Esophagus muscularis mucosa (tissue), 4 donors: ENCODE results near the gene NUDT3. TPM values are rescaled to one million over a fixed set of nuclear protein-coding genes. Genes with fewer than 3 reads are reported as not detected.

Source experiments
- DNase-seq: peaks from one replicate; pipeline ENCODE4 v3.0.0-alpha.2; 2017; ENCODE audit errors: extremely low spot score
- H3K27ac ChIP-seq, 4 donors: fragments of 200-600 bp; sonication (generic); replicated peaks in 1 of 4; 1 replicate in 3 of 4; 2 replicates in 1 of 4; pipeline ENCODE4 v1.5.1; 2016 to 2019; ENCODE audit warnings: mild to moderate bottlenecking in 1 of 4
- H3K27me3 ChIP-seq, 4 donors: fragments of 200-600 bp; sonication (generic); one replicate each; pipeline versions ENCODE4 v1.5.1 to v1.6.0; 2016 to 2019
- H3K36me3 ChIP-seq, 4 donors: fragments of 200-600 bp; sonication (generic); one replicate each; pipeline ENCODE4 v1.5.1; 2016 to 2019
- H3K4me1 ChIP-seq, 4 donors: fragments of 200-600 bp; sonication (generic); one replicate each; pipeline ENCODE4 v1.5.1; 2016 to 2019
- H3K4me3 ChIP-seq, 4 donors: fragments of 200-600 bp; sonication (generic); 1 replicate in 2 of 4; 2 replicates in 2 of 4; pipeline ENCODE4 v1.5.1; 2016 to 2019; ENCODE audit warnings: mild to moderate bottlenecking in 4 of 4, moderate library complexity in 1 of 4
- H3K9me3 ChIP-seq, 4 donors: fragments of 200-600 bp; sonication (generic); 1 replicate in 3 of 4; 2 replicates in 1 of 4; pipeline ENCODE4 v1.5.1; 2016 to 2019
- EP300 ChIP-seq: sonication (generic); formaldehyde crosslinking; IDR thresholded peaks from one replicate; pipeline ENCODE4 v1.6.1; 2017; ENCODE audit warnings: antibody characterized with exemption
- POLR2A ChIP-seq: fragments of 450-650 bp; IDR thresholded peaks from one replicate; pipeline ENCODE4 v1.6.1; 2017; ENCODE audit warnings: antibody characterized with exemption, moderate library complexity, mild to moderate bottlenecking, low read depth
- POLR2AphosphoS5 ChIP-seq, 2 donors: sonication (generic); formaldehyde crosslinking; IDR thresholded peaks; one replicate each; pipeline ENCODE4 v1.6.1; 2017; ENCODE audit warnings: antibody characterized with exemption in 2 of 2
- WGBS: methylation state at CpG from one replicate; pipeline ENCODE4 v1.1.5; 2018; 5-methylcytosine and 5-hydroxymethylcytosine counted together
- intact Hi-C: fragments of 100-400 bp; cut with DNase I; formaldehyde crosslinking; loops from one replicate; pipeline ENCODE4 v1.15.1; 2023
- total RNA-seq, 4 donors: library from RNA; depleted of rRNA; stranded (reverse); fragments of >200 nt; gene quantifications; one replicate each; pipeline versions ENCODE4 v1.1.0 to v1.2.1, GENCODE V29; 2016
- TF ChIP-seq, protein P1 (sequence below), 3 experiments: fragments of 200-600 bp in 2 of 3; fragments of 450-650 bp in 1 of 3; sonication (generic) in 2 of 3; IDR thresholded peaks; one replicate each; pipeline ENCODE4 v1.5.1; 2017 to 2019; ENCODE audit warnings: antibody characterized with exemption in 3 of 3, mild to moderate bottlenecking in 2 of 3, moderate library complexity in 1 of 3

Gene NUDT3
- total RNA-seq, 4 donors from 2014 or later, result 37.1 to 57.2 (median 47.4) TPM

DNA sequence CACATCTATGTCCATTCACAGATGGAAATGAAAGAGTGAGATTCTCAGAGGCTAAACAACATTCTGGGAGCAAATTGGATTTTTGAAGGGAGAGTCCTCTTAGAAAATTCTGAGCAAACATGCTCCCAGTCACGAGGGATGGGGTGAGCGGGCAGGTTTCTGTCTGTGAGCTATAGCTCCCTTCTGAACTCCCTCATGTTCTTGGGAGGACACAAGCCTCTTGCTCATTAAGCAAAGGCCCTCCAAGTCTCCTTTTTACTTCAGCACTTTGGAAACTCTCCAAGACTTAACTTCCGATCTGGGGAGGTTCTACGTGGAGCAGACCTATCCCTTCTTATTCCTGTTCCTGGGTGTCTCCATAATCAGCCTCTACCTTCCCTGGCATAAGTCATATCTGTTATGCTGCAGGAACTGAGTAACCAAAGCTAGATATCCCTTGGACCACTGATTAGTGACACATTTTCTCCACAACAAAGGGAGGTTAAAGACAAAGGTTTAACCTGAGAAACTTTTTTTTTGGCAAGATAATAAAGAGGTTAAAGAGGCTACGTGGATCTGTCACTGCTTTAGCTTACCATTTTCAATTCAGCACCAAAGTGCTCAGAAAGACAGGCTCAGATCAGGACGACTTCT is 110.7 kb downstream of the NUDT3 start:
- intact Hi-C loops, result no loop called here
- H3K4me1 ChIP-seq, result peaks cover 12 to 47% (median 25%) of the 10 kb centered on the region in 4 donors
- no peaks in the 10 kb centered on the region for H3K9me3 ChIP-seq
- TF ChIP-seq, protein P1, sequence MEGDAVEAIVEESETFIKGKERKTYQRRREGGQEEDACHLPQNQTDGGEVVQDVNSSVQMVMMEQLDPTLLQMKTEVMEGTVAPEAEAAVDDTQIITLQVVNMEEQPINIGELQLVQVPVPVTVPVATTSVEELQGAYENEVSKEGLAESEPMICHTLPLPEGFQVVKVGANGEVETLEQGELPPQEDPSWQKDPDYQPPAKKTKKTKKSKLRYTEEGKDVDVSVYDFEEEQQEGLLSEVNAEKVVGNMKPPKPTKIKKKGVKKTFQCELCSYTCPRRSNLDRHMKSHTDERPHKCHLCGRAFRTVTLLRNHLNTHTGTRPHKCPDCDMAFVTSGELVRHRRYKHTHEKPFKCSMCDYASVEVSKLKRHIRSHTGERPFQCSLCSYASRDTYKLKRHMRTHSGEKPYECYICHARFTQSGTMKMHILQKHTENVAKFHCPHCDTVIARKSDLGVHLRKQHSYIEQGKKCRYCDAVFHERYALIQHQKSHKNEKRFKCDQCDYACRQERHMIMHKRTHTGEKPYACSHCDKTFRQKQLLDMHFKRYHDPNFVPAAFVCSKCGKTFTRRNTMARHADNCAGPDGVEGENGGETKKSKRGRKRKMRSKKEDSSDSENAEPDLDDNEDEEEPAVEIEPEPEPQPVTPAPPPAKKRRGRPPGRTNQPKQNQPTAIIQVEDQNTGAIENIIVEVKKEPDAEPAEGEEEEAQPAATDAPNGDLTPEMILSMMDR (IDR thresholded peaks at IDR 0.05), result no peak
- TF ChIP-seq EP300 (no peak), POLR2A (no peak), POLR2AphosphoS5 (IDR thresholded peaks at IDR 0.05) (no peak)
- no peak overlapping the region for H3K4me3 ChIP-seq
- H3K27ac ChIP-seq, result no peak overlapping the region
- no peaks in the 10 kb centered on the region for H3K27me3 ChIP-seq
- peaks cover 0 to 47% (median 16%) of the 10 kb centered on the region in 4 donors for H3K36me3 ChIP-seq
- 84% methylated on average over 6 of the region's 6 CpGs for WGBS
- no peak for DNase-seq

DNA sequence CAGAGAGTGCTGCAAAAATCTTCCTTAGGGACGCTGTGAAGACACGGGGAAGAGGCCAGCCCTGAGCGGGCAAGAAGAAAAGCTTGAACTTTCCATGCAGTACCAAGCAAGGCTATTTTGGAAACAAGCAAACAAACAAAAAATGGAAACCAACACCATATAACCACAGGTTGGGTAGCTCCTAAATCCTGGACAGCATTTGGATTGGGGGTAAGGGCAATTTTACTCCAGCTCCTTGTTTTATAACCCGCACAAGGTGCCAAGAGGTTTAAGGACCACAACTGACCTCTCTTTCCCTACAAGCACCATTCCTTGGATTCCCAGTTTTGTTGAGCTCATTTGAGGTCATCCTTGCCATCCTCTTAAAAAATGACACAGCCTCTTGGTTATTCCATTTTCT is 112.3 kb downstream of the NUDT3 start:
- DNase-seq, result no peak
- no peaks in the 10 kb centered on the region for H3K27me3 ChIP-seq
- H3K36me3 ChIP-seq, result peaks cover 0 to 47% (median 16%) of the 10 kb centered on the region in 4 donors
- WGBS, result 95% methylated on average over 4 of the region's 4 CpGs
- H3K9me3 ChIP-seq, result no peaks in the 10 kb centered on the region
- intact Hi-C loops, result no loop called here
- H3K27ac ChIP-seq, result no peak overlapping the region
- H3K4me3 ChIP-seq, result no peak overlapping the region
- peaks cover 1 to 43% (median 20%) of the 10 kb centered on the region in 4 donors for H3K4me1 ChIP-seq
- TF ChIP-seq, protein P1 (IDR thresholded peaks at IDR 0.05), result no peak
- TF ChIP-seq POLR2AphosphoS5 (IDR thresholded peaks at IDR 0.05), result no peak
- no peak for TF ChIP-seq EP300

DNA sequence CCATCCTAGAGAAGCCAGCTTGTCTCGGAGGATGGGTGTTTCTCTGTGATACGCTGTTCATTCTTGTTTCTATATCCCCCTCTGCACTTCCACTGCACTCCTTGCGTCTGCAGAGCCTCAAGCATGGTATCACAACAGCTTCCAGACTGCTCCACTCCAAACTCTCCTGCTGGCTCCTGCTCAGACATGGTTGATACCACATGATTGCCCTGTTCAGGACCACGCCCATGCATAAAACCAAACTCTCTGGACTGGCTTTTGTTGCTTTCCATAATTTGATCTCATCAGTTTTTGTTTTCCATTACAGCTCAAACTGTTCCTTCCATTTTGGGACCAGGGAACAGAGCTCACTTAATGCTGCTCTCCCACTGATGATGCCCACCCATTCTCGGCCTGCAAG is 113.6 kb downstream of the NUDT3 start:
- Histone ChIP-seq H3K4me3 (no peak overlapping the region), H3K27ac (no peak overlapping the region), H3K36me3 (peaks cover 0 to 40% (median 11%) of the 10 kb centered on the region in 4 donors), H3K9me3 (no peaks in the 10 kb centered on the region), H3K27me3 (no peaks in the 10 kb centered on the region), H3K4me1 (peaks cover 0 to 33% (median 10%) of the 10 kb centered on the region in 4 donors)
- WGBS, result 93% methylated on average over 5 of the region's 5 CpGs
- TF ChIP-seq, protein P1 (IDR thresholded peaks at IDR 0.05), result no peak
- no peak for TF ChIP-seq EP300
- intact Hi-C loops, result no loop called here
- no peak for DNase-seq

DNA sequence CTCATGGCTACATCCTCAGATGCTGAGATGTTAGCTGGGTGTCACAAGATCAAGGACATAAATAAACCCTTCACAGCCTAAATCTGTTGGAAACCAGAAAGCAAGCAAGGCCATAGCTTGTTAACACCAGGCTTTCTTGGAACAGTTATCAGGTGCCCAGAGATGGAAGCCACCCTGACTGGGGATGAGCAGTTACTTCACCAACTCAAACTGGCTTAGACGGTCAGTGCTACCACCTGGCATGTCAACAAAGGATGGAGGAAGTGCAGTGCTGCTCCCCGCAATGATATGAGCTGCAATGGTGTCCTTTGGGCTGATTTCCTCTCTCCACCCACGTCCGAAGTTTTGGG is 114.7 kb downstream of the NUDT3 start:
- intact Hi-C loops, result no loop called here
- H3K36me3 ChIP-seq, result peaks cover 0 to 36% (median 8%) of the 10 kb centered on the region in 4 donors
- 89% methylated on average over 4 of the region's 4 CpGs for WGBS

More for the DNA sequence above, 114.7 kb downstream of the NUDT3 start:
- Histone ChIP-seq H3K4me3 (no peak overlapping the region), H3K9me3 (no peaks in the 10 kb centered on the region), H3K4me1 (peaks cover 0 to 28% (median 7%) of the 10 kb centered on the region in 4 donors), H3K27ac (no peak overlapping the region), H3K27me3 (no peaks in the 10 kb centered on the region)
- TF ChIP-seq POLR2AphosphoS5 (IDR thresholded peaks at IDR 0.05) (no peak), EP300 (no peak), POLR2A (no peak)
- TF ChIP-seq, protein P1 (IDR thresholded peaks at IDR 0.05), result no peak
- DNase-seq, result no peak
